Caco-2 (cell line): ENCODE measurements around the gene PARK7. TPM values are rescaled to one million over a fixed set of nuclear protein-coding genes. Genes with fewer than 3 reads are reported as not detected.

Experiments used
- BruUV-seq: library from RNA; stranded (reverse); fragments of 400-500 nt; replicated peaks from 2 replicates; lab custom pipeline; 2021; lab: Mats Ljungman, UMichigan
- CTCF ChIA-PET: fragments of 300-600 bp; sonication (Branson Sonifier 250); formaldehyde crosslinking; loops from one replicate; lab custom pipeline; 2022; ENCODE audit warnings: antibody characterized with exemption; lab: Charles Lee
- POLR2A ChIA-PET: fragments of 300-600 bp; sonication (Branson Sonifier 250); formaldehyde crosslinking; loops from one replicate; lab custom pipeline; 2022; ENCODE audit warnings: antibody characterized with exemption; lab: Charles Lee
- DNase-seq, 2 experiments: peaks; one replicate each; pipeline versions ENCODE4 v3.0.0 to v3.0.0-alpha.2; 2020 to 2022
- H3K27me3 ChIP-seq: replicated peaks from 2 replicates; pipeline ENCODE4 v1.6.0; 2011; ENCODE audit warnings: low read length; ENCODE audit not compliant: control insufficient read depth, insufficient read depth
- H3K36me3 ChIP-seq: 2 replicates; pipeline ENCODE4 v1.5.1; 2011; ENCODE audit warnings: low read length; ENCODE audit not compliant: control insufficient read depth, insufficient read depth
- H3K4me1 ChIP-seq: fragments of 250-450 bp; sonication (Bioruptor Pico); 2 replicates; pipeline ENCODE4 v1.5.1; 2020; ENCODE audit warnings: mild to moderate bottlenecking
- H3K4me3 ChIP-seq: 2 replicates; pipeline ENCODE4 v1.5.1; 2011; ENCODE audit warnings: low read depth, mild to moderate bottlenecking, control low read depth, low read length
- H3K9me3 ChIP-seq: fragments of 250-450 bp; sonication (Bioruptor Pico); 2 replicates; pipeline ENCODE4 v1.5.1; 2020; ENCODE audit warnings: mild to moderate bottlenecking, moderate library complexity
- H3K27ac Mint-ChIP-seq: one replicate; pipeline ENCODE4 v1.8.0; 2022; ENCODE audit warnings: mixed read lengths; ENCODE audit not compliant: unreplicated experiment
- H3K27me3 Mint-ChIP-seq: one replicate; pipeline ENCODE4 v1.8.0; 2022; ENCODE audit warnings: mixed read lengths; ENCODE audit not compliant: insufficient read depth, unreplicated experiment
- H3K36me3 Mint-ChIP-seq: one replicate; pipeline ENCODE4 v1.8.0; 2022; ENCODE audit warnings: mild to moderate bottlenecking, mixed read lengths; ENCODE audit not compliant: insufficient read depth, unreplicated experiment
- H3K4me1 Mint-ChIP-seq: one replicate; pipeline ENCODE4 v1.8.0; 2022; ENCODE audit warnings: low read depth, mixed read lengths; ENCODE audit not compliant: unreplicated experiment
- H3K4me3 Mint-ChIP-seq: one replicate; pipeline ENCODE4 v1.8.0; 2022; ENCODE audit warnings: mild to moderate bottlenecking, moderate library complexity, mixed read lengths; ENCODE audit not compliant: unreplicated experiment
- H3K9me3 Mint-ChIP-seq: one replicate; pipeline ENCODE4 v1.8.0; 2022; ENCODE audit warnings: mixed read lengths; ENCODE audit not compliant: unreplicated experiment
- intact Hi-C: fragments of 100-400 bp; cut with micrococcal nuclease; formaldehyde crosslinking; loops from one replicate; pipeline ENCODE4 v1.10.0; 2022; ENCODE audit not compliant: unreplicated experiment
- total RNA-seq: library from RNA; stranded (reverse); gene quantifications from 2 replicates; pipeline ENCODE4 v1.2.3, GENCODE V29; 2022
- TF ChIP-seq, protein P1 (sequence below), 2 experiments: fragments of 200-600 bp in 1 of 2; IDR thresholded peaks; 1 replicate in 1 of 2; 2 replicates in 1 of 2; pipeline versions ENCODE4 v1.5.1 to v1.8.0; 2011 to 2022; ENCODE audit warnings: antibody characterized with exemption in 1 of 2, control low read depth in 1 of 2, inconsistent platforms in 1 of 2, low read depth in 1 of 2, low read length in 1 of 2, mild to moderate bottlenecking in 1 of 2, moderate library complexity in 1 of 2; ENCODE audit not compliant: insufficient read depth in 1 of 2, severe bottlenecking in 1 of 2, unreplicated experiment in 1 of 2

PARK7 gene
- total RNA-seq, 1 experiment from 2014 or later: 293 TPM

- intact Hi-C loops: loop anchor here (1.0 to 2.0 kb wide), 3 partner anchors 39 to 374 kb away; no protein-coding TSS in a partner anchor
- POLR2A ChIA-PET: interaction anchor here (0.5 to 0.7 kb wide), 3 partner anchors 30 to 298 kb away, joined by 3 to 4 read pairs (median 3); no protein-coding TSS in a partner anchor
- Mint-ChIP-seq H3K36me3 (peaks cover 85% of the 10 kb centered on the region), H3K27me3 (no peaks in the 10 kb centered on the region), H3K4me3 (no peak overlapping the region), H3K27ac (peak overlapping the region; percentile 38), H3K9me3 (no peaks in the 10 kb centered on the region), H3K4me1 (peaks cover 7% of the 10 kb centered on the region)
- H3K36me3 ChIP-seq: no peaks in the 10 kb centered on the region; the same call in 1 of the 2 replicates
- TF ChIP-seq, protein P1, sequence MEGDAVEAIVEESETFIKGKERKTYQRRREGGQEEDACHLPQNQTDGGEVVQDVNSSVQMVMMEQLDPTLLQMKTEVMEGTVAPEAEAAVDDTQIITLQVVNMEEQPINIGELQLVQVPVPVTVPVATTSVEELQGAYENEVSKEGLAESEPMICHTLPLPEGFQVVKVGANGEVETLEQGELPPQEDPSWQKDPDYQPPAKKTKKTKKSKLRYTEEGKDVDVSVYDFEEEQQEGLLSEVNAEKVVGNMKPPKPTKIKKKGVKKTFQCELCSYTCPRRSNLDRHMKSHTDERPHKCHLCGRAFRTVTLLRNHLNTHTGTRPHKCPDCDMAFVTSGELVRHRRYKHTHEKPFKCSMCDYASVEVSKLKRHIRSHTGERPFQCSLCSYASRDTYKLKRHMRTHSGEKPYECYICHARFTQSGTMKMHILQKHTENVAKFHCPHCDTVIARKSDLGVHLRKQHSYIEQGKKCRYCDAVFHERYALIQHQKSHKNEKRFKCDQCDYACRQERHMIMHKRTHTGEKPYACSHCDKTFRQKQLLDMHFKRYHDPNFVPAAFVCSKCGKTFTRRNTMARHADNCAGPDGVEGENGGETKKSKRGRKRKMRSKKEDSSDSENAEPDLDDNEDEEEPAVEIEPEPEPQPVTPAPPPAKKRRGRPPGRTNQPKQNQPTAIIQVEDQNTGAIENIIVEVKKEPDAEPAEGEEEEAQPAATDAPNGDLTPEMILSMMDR (IDR thresholded peaks at IDR 0.05; ENCODE audit: insufficient read depth in 1 of 2, low read depth in 1 of 2, low read length in 1 of 2, severe bottlenecking in 1 of 2, unreplicated experiment in 1 of 2): peak; percentile 86 to 97
- no peaks in the 10 kb centered on the region for H3K9me3 ChIP-seq
- no peaks in the 10 kb centered on the region for H3K27me3 ChIP-seq
- no TSS peak for BruUV-seq
- CTCF ChIA-PET: interaction anchor here (0.6 to 3.0 kb wide), 13 partner anchors 8 to 374 kb away, joined by 3 to 42 read pairs (median 5); partner anchors contain the start of gene PARK7
- peak; percentile 82 to 91 for DNase-seq
- no peaks in the 10 kb centered on the region for H3K4me1 ChIP-seq
- H3K4me3 ChIP-seq: no peak overlapping the region
Measured at GRCh38 chr1:7975212-7975865, 13.8 kb downstream of the PARK7 start.

DNA sequence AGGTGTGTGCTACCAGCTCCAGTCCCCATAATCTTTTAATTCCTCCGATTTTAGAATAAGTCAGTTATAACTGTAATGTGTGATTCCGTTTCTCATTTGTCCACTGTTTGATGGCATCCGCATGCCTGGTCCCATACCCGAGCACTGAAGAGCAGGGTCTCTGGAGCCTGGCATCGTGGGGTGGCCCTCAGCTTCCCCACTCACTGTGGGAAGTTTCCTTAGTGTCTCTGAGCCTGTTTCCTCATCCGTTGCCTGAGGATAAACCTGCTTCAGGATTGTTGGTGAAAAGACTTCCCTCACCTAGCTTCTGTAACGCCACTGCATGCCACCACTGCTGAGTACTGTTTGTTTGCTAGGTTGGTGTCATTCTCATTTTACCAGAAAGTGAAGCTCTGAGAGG, 19.5 kb downstream of the PARK7 start:
- H3K9me3 Mint-ChIP-seq: no peaks in the 10 kb centered on the region
- H3K27me3 Mint-ChIP-seq: no peaks in the 10 kb centered on the region
- H3K27me3 ChIP-seq: no peaks in the 10 kb centered on the region
- POLR2A ChIA-PET: interaction anchor here (0.6 kb wide), 1 partner anchor 294 kb away, joined by 3 read pairs; no protein-coding TSS in a partner anchor
- no peak for DNase-seq
- no peaks in the 10 kb centered on the region for H3K9me3 ChIP-seq
- intact Hi-C loops: loop anchor here (5.0 kb wide), 1 partner anchor 46 kb away; the partner anchor contains the start of gene ERRFI1
- no TSS peak for BruUV-seq
- H3K36me3 Mint-ChIP-seq: peaks cover 90% of the 10 kb centered on the region
- H3K4me1 ChIP-seq: peaks cover 4% of the 10 kb centered on the region; the same call in 1 of the 2 replicates
- no peak overlapping the region for H3K27ac Mint-ChIP-seq
- H3K4me3 ChIP-seq: no peak overlapping the region
- CTCF ChIA-PET: interaction anchor here (1.8 kb wide), 1 partner anchor 34 kb away, joined by 8 read pairs; no protein-coding TSS in a partner anchor
- H3K4me3 Mint-ChIP-seq: no peak overlapping the region
- TF ChIP-seq, protein P1 (IDR thresholded peaks at IDR 0.05; ENCODE audit: insufficient read depth in 1 of 2, low read depth in 1 of 2, low read length in 1 of 2, severe bottlenecking in 1 of 2, unreplicated experiment in 1 of 2): no peak
- H3K4me1 Mint-ChIP-seq: peaks cover under 1% of the 10 kb centered on the region
- H3K36me3 ChIP-seq: peaks cover 4% of the 10 kb centered on the region; the same call in 1 of the 2 replicates

DNA sequence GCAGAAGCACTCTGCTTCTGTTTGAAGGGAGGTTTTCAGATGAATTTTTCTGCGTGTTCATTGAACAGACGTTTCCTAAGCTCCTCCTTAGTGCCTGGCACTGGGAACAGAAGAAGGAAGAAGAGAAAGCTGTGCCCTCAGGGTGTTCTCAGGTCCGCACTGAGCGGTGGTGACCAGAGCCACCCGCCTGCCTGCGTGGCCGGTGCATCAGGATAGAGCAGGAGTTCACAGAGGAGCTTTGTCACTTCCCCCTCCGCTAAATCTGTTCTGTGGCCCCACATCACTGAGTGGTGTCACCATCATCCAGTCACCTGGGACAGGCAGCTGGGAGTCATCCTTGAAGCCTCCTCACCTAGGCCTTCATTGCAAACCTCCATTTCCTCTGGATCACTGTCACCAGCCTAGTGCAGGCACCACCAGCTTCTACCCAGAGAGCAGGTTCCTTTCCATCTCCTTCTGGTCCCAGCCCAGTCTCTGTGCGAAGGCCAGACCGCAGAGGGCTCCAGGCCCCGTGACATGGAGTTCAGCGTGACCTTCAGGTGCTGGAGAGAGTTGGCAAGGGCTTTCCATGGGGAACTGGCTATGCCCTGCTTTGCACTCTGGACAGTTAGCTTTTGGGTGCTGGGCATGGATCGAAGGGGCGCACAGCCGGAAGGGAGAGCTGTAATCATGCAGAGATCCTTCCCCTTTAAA, 21.7 kb downstream of the PARK7 start:
- H3K9me3 ChIP-seq: no peaks in the 10 kb centered on the region
- ChIA-PET POLR2A (no interaction called here), CTCF (interaction anchor here (1.1 to 1.6 kb wide), 3 partner anchors 8 to 333 kb away, joined by 3 to 6 read pairs (median 5); no protein-coding TSS in a partner anchor)
- TF ChIP-seq, protein P1 (IDR thresholded peaks at IDR 0.05; ENCODE audit: insufficient read depth in 1 of 2, low read depth in 1 of 2, low read length in 1 of 2, severe bottlenecking in 1 of 2, unreplicated experiment in 1 of 2): no peak
- Mint-ChIP-seq H3K9me3 (no peaks in the 10 kb centered on the region), H3K36me3 (peaks cover 89% of the 10 kb centered on the region), H3K4me3 (no peak overlapping the region), H3K27ac (no peak overlapping the region), H3K27me3 (no peaks in the 10 kb centered on the region), H3K4me1 (peaks cover 7% of the 10 kb centered on the region)
- H3K4me3 ChIP-seq: no peak overlapping the region
- DNase-seq: no peak
- H3K4me1 ChIP-seq: peaks cover 11% of the 10 kb centered on the region; the same call in 1 of the 2 replicates
- no peaks in the 10 kb centered on the region for H3K27me3 ChIP-seq
- no TSS peak for BruUV-seq
- H3K36me3 ChIP-seq: peaks cover 4% of the 10 kb centered on the region; the same call in 1 of the 2 replicates
- intact Hi-C loops: loop anchor here (2.0 to 5.0 kb wide), 2 partner anchors 44 to 366 kb away; partner anchors contain the start of gene ERRFI1
